Ovary (tissue), 9 donors: ENCODE data around the gene ATP6V0A1. TPM values are rescaled to one million over a fixed set of nuclear protein-coding genes. Genes with fewer than 3 reads are reported as not detected.

Source experiments
- DNase-seq, 5 donors: peaks; one replicate each; pipeline ENCODE4 v3.0.0-alpha.2; 2019 to 2020
- H3K27ac ChIP-seq, 2 donors: fragments of 200-600 bp; one replicate each; pipeline versions ENCODE4 v1.5.1 to v1.8.0; 2019 to 2022
- H3K27me3 ChIP-seq: fragments of 200-600 bp; one replicate; pipeline ENCODE4 v1.8.0; 2022
- H3K36me3 ChIP-seq: fragments of 200-600 bp; sonication (generic); one replicate; pipeline ENCODE4 v1.5.1; 2019
- H3K4me1 ChIP-seq: one replicate; pipeline ENCODE4 v1.8.1; 2013; ENCODE audit warnings: mild to moderate bottlenecking, moderate library complexity; ENCODE audit not compliant: insufficient read depth
- H3K4me3 ChIP-seq: fragments of 200-600 bp; sonication (generic); one replicate; pipeline ENCODE4 v1.5.1; 2017
- H3K9me3 ChIP-seq, 2 donors: fragments of 200-600 bp in 1 of 2; sonication (generic) in 1 of 2; one replicate each; pipeline versions ENCODE4 v1.5.1 to v1.8.1; 2013 to 2019; ENCODE audit warnings: mild to moderate bottlenecking in 1 of 2, moderate library complexity in 1 of 2
- CTCF ChIP-seq, 3 donors: fragments of 450-650 bp in 2 of 3; fragments of 200-600 bp in 1 of 3; IDR thresholded peaks; one replicate each; pipeline versions ENCODE4 v1.5.1 to v1.8.0; 2016 to 2022; ENCODE audit warnings: antibody characterized with exemption in 3 of 3, mild to moderate bottlenecking in 1 of 3
- EP300 ChIP-seq: sonication (generic); formaldehyde crosslinking; IDR thresholded peaks from one replicate; pipeline ENCODE4 v1.6.1; 2017; ENCODE audit warnings: antibody characterized with exemption
- POLR2A ChIP-seq: fragments of 450-650 bp; IDR thresholded peaks from one replicate; pipeline ENCODE4 v1.6.1; 2017; ENCODE audit warnings: antibody characterized with exemption, mild to moderate bottlenecking, moderate library complexity
- WGBS, 3 donors: extraction: QIAGEN DNeasy Blood & Tissue Kit in 1 of 3; methylation state at CpG; one replicate each; pipeline versions ENCODE4 v1.1.5 to v1.1.7; 2013 to 2017; 5-methylcytosine and 5-hydroxymethylcytosine counted together
- intact Hi-C, 4 donors: fragments of 100-400 bp; cut with DNase I; formaldehyde crosslinking; loops; one replicate each; pipeline versions ENCODE4 v1.11.0 to v1.15.1; 2022 to 2023
- polyA plus RNA-seq, 2 donors: library from polyadenylated mRNA; stranded (reverse); fragments of 200-250 nt in 1 of 2; fragments of 350-450 nt in 1 of 2; fragmentation: Illumina TruSeq in 1 of 2; extraction: RNeasy Lipid Tissue Mini Kit (QIAGEN cat#74804) in 1 of 2; gene quantifications; one replicate each; pipeline ENCODE4 v1.2.3, GENCODE V29; 2013 to 2014
- total RNA-seq, 7 donors: library from RNA; depleted of rRNA in 2 of 7; stranded (reverse); fragments of >200 nt in 2 of 7; fragmentation: NEBNext Ultra II Directional in 3 of 7; extraction: Animal tissue kit (Norgen Biotek cat#: 25700) in 3 of 7; gene quantifications; one replicate each; pipeline versions ENCODE4 v1.1.0 to v1.2.4, GENCODE V29; 2016 to 2023
- donor health status: DM: no; HTN: no; CAD: no; lungs with moderate emphysema.
- donor health status: DM: no; HTN: no; CAD: no.
- donor health status: Bipolar disorder and iron deficiency.
- donor health status: DM: yes; HTN: yes; CAD: no.
- donor health status: DM: no; HTN: no; CAD: no.
- donor health status: DM: yes; HTN: yes; CAD: no.

Gene ATP6V0A1
- total and polyA plus RNA-seq, 9 donors, result 36.3 to 118 (median 74.1) TPM

DNA sequence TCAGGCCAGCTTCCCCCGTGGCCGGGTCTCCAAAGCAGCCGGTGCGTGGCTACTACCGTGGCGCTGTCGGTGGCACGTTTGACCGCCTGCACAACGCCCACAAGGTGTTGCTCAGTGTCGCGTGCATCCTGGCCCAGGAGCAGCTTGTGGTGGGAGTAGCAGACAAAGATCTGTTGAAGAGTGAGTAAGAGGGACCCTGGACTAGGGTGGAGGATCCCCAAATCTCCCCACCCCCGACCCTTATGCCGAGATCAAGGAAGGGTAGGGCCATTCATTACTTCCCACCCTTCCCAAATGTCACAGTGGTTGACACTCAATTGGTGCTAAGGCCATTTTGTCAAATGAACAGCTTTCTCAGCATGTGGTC, 104.4 kb downstream of the ATP6V0A1 start:
- Histone ChIP-seq H3K4me1 (peaks cover 19% of the 10 kb centered on the region), H3K36me3 (no peaks in the 10 kb centered on the region), H3K4me3 (peak overlapping the region; percentile 88), H3K9me3 (no peaks in the 10 kb centered on the region), H3K27me3 (no peaks in the 10 kb centered on the region), H3K27ac (no peak overlapping the region)
- TF ChIP-seq POLR2A (no peak), EP300 (no peak), CTCF (IDR thresholded peaks at IDR 0.05) (no peak)
- 67 to 80% (median 70%) methylated on average over 14 of the region's 14 CpGs for WGBS, 3 donors
- DNase-seq, result no peak
- intact Hi-C loops, result no loop called here

DNA sequence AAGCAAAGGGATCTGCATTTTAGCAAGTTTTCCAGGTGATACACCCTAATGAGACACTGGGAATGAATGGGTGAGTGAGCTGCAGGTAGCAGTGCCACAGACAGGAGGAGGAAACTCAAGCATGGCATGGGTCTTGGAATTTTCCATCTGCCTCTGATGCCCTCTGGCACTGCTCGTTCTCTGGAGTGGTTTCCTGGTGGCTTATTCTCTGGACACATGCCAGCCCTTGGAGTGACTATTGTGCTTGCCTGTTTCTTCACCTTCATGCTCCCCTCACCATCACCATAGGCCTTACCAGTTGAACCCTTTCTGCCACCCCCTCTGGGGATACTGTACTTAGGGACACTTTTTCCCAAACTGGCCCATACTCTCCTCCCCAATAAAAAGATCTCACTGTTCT, 104.9 kb downstream of the ATP6V0A1 start:
- no peaks in the 10 kb centered on the region for H3K36me3 ChIP-seq
- H3K27ac ChIP-seq, result no peak overlapping the region
- DNase-seq, result no peak
- no peak overlapping the region for H3K4me3 ChIP-seq
- peaks cover 19% of the 10 kb centered on the region for H3K4me1 ChIP-seq
- WGBS, 3 donors, result 50 to 64% (median 56%) methylated on average over 1 of the region's 1 CpG
- intact Hi-C loops, result no loop called here
- H3K27me3 ChIP-seq, result no peaks in the 10 kb centered on the region
- H3K9me3 ChIP-seq, result no peaks in the 10 kb centered on the region
- TF ChIP-seq POLR2A (no peak), EP300 (no peak), CTCF (IDR thresholded peaks at IDR 0.05) (no peak)

DNA sequence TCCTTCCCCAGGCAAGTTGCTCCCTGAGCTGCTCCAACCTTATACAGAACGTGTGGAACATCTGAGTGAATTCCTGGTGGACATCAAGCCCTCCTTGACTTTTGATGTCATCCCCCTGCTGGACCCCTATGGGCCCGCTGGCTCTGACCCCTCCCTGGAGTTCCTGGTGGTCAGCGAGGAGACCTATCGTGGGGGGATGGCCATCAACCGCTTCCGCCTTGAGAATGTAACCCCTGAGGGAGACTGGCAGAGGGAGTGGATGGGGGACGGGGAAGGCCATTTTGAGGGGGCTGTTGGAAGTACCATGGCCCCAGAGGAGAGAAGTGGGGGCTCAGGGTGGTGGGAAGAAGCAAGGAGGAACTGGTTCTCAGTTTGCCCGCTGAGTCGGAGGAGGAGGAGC, 105.3 kb downstream of the ATP6V0A1 start:
- Histone ChIP-seq H3K9me3 (no peaks in the 10 kb centered on the region), H3K4me1 (peaks cover 19% of the 10 kb centered on the region), H3K27me3 (no peaks in the 10 kb centered on the region), H3K4me3 (no peak overlapping the region), H3K27ac (no peak overlapping the region), H3K36me3 (no peaks in the 10 kb centered on the region)
- DNase-seq, result peak in 1 of 5 donors; percentile 22
- TF ChIP-seq CTCF (IDR thresholded peaks at IDR 0.05) (no peak), POLR2A (no peak), EP300 (no peak)
- intact Hi-C loops, result no loop called here
- WGBS, 3 donors, result 74 to 85% (median 77%) methylated on average over 9 of the region's 9 CpGs

DNA sequence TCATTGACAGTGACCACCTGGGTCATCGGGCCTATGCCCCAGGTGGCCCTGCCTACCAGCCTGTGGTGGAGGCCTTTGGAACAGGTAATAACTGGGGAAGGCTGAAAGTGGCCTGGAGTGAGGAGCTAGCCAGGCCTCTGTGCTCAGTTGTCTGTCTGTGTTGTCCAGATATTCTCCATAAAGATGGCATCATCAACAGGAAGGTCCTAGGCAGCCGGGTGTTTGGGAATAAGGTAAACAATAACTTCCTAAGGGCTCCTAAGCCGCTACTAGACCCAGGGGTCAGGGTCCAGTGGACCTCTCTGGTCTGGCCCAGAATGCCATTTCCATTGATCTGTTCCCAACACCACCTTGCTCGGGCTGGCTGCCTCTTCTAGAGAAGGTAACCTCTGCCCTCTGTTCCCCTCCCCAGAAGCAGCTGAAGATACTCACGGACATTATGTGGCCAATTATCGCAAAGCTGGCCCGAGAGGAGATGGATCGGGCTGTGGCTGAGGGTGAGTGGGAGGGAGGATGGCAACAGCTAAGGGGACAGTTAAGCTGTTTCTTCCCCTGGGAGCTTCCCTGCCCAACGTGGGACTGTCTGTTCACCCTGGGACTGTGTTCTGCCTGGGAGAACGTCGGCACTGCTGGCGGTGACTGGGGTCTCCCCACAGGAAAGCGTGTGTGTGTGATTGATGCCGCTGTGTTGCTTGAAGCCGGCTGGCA, 106.3 kb downstream of the ATP6V0A1 start:
- Histone ChIP-seq H3K27ac (no peak overlapping the region), H3K27me3 (no peaks in the 10 kb centered on the region), H3K36me3 (no peaks in the 10 kb centered on the region), H3K4me3 (no peak overlapping the region), H3K4me1 (peaks cover 19% of the 10 kb centered on the region), H3K9me3 (no peaks in the 10 kb centered on the region)
- WGBS, 3 donors, result 82 to 90% (median 83%) methylated on average over 15 of the region's 15 CpGs
- TF ChIP-seq CTCF (IDR thresholded peaks at IDR 0.05), result no peak
- no peak for TF ChIP-seq EP300
- TF ChIP-seq POLR2A, result no peak
- intact Hi-C loops, result no loop called here
- DNase-seq, result peak in 1 of 5 donors; percentile 22
